ENCODE measurements around the gene CALML6.

DNA sequence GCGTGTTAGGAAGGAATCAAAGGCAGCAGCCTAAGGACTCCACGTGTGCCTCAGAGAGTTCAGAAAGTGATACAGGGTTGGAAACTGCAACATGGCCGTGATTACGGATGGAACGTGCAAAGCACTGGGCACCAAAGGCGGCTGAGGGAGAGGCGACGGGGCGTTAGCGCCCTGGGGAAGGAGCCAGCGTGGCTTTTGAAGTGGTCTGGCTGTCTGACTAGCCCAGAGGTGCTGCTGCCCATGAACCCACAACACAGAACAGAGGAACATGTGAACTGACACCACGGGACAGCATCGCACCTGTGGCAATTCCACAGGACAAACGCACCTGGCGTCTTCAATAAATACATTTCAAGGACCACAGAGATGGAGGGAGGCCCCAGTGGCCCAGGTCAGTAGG lies 22.0 kb downstream of the CALML6 start:
- TF ChIP-seq, protein P1, sequence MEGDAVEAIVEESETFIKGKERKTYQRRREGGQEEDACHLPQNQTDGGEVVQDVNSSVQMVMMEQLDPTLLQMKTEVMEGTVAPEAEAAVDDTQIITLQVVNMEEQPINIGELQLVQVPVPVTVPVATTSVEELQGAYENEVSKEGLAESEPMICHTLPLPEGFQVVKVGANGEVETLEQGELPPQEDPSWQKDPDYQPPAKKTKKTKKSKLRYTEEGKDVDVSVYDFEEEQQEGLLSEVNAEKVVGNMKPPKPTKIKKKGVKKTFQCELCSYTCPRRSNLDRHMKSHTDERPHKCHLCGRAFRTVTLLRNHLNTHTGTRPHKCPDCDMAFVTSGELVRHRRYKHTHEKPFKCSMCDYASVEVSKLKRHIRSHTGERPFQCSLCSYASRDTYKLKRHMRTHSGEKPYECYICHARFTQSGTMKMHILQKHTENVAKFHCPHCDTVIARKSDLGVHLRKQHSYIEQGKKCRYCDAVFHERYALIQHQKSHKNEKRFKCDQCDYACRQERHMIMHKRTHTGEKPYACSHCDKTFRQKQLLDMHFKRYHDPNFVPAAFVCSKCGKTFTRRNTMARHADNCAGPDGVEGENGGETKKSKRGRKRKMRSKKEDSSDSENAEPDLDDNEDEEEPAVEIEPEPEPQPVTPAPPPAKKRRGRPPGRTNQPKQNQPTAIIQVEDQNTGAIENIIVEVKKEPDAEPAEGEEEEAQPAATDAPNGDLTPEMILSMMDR (conservative IDR thresholded peaks at IDR 0.05; ENCODE audit: low read depth, low read length) = no peak
- TF ChIP-seq EZH2 (IDR thresholded peaks at IDR 0.05; ENCODE audit: borderline replicate concordance, low read depth, low read length, poor library complexity, severe bottlenecking) = no peak
